Measurements from ENCODE around the gene LRIG3. TPM values are rescaled to one million over a fixed set of nuclear protein-coding genes. Genes with fewer than 3 reads are reported as not detected.

The LRIG3 gene
- total RNA-seq, 4 donors from 2014 or later, result 43.0 to 115 (median 107) TPM

- no peak for DNase-seq
- intact Hi-C loops (cut with DNase I; ENCODE audit: low total_unique reads), result no loop called here
- TF ChIP-seq POLR2A (IDR thresholded peaks at IDR 0.05) (no peak), EP300 (IDR thresholded peaks at IDR 0.05; ENCODE audit: low read depth) (no peak)
- Histone ChIP-seq H3K4me1 (no peaks in the 10 kb centered on the region), H3K27ac (no peak overlapping the region), H3K36me3 (peaks cover 0 to 32% (median 17%) of the 10 kb centered on the region in 4 donors), H3K27me3 (no peaks in the 10 kb centered on the region), H3K4me3 (no peak overlapping the region), H3K9me3 (no peaks in the 10 kb centered on the region)
- in situ Hi-C loops (cut with MboI; ENCODE audit: low pct_ligation_motif_present in 1 of 4, low pct_unique_long_range_greater_than_20kb in 1 of 4, low sequenced_read_pairs in 3 of 4), result no loop called here
- 65 to 73% methylated on average over 5 of the region's 5 CpGs for WGBS, 2 donors (ENCODE audit: low coverage in 1 of 2)
Observed at GRCh38 chr12:58871556-58871955, 48.7 kb downstream of the LRIG3 start.

GRCh38 chr12:58870595-58870994, 49.7 kb downstream of the LRIG3 start:
- no peaks in the 10 kb centered on the region for H3K27me3 ChIP-seq
- no peaks in the 10 kb centered on the region for H3K4me1 ChIP-seq
- no peak for TF ChIP-seq CTCF (IDR thresholded peaks at IDR 0.05)
- TF ChIP-seq EP300 (IDR thresholded peaks at IDR 0.05; ENCODE audit: low read depth), result no peak
- H3K27ac ChIP-seq, result no peak overlapping the region
- H3K36me3 ChIP-seq, result peaks cover 0 to 32% (median 15%) of the 10 kb centered on the region in 4 donors
- DNase-seq, result no peak
- 50 to 80% methylated on average over 2 to 4 of the region's 4 CpGs for WGBS, 2 donors (ENCODE audit: low coverage in 1 of 2)
- in situ Hi-C loops (cut with MboI; ENCODE audit: low pct_ligation_motif_present in 1 of 4, low pct_unique_long_range_greater_than_20kb in 1 of 4, low sequenced_read_pairs in 3 of 4) (no loop called here), intact Hi-C loops (cut with DNase I; ENCODE audit: low total_unique reads) (no loop called here)
- no peak overlapping the region for H3K4me3 ChIP-seq
- H3K9me3 ChIP-seq, result no peaks in the 10 kb centered on the region

- intact Hi-C loops (cut with DNase I; ENCODE audit: low total_unique reads), result no loop called here
- H3K4me3 ChIP-seq, result no peak overlapping the region
- no peaks in the 10 kb centered on the region for H3K36me3 ChIP-seq
- peaks cover 0 to 8% (median 2%) of the 10 kb centered on the region in 4 donors for H3K4me1 ChIP-seq
- TF ChIP-seq POLR2AphosphoS5 (IDR thresholded peaks at IDR 0.05) (no peak), POLR2A (IDR thresholded peaks at IDR 0.05) (no peak), CTCF (IDR thresholded peaks at IDR 0.05) (no peak), EP300 (IDR thresholded peaks at IDR 0.05; ENCODE audit: low read depth) (no peak)
- in situ Hi-C loops (cut with MboI; ENCODE audit: low pct_ligation_motif_present in 1 of 4, low pct_unique_long_range_greater_than_20kb in 1 of 4, low sequenced_read_pairs in 3 of 4), result no loop called here
- no peaks in the 10 kb centered on the region for H3K9me3 ChIP-seq
- WGBS, 2 donors (ENCODE audit: low coverage in 1 of 2), result 76 to 85% methylated on average over 4 of the region's 4 CpGs
- no peaks in the 10 kb centered on the region for H3K27me3 ChIP-seq
- peak overlapping the region in 1 of 4 donors; percentile 6 for H3K27ac ChIP-seq
- no peak for DNase-seq
Observed at GRCh38 chr12:58860788-58861240, 59.5 kb downstream of the LRIG3 start.

- Histone ChIP-seq H3K27ac (peak overlapping the region in 1 of 4 donors; percentile 6), H3K27me3 (no peaks in the 10 kb centered on the region), H3K4me3 (no peak overlapping the region), H3K4me1 (peaks cover 0 to 8% (median 2%) of the 10 kb centered on the region in 4 donors), H3K9me3 (no peaks in the 10 kb centered on the region), H3K36me3 (no peaks in the 10 kb centered on the region)
- DNase-seq, result no peak
- intact Hi-C loops (cut with DNase I; ENCODE audit: low total_unique reads), result no loop called here
- 38 to 72% methylated on average over 3 to 8 of the region's 8 CpGs for WGBS, 2 donors (ENCODE audit: low coverage in 1 of 2)
- TF ChIP-seq EP300 (IDR thresholded peaks at IDR 0.05; ENCODE audit: low read depth) (no peak), CTCF (IDR thresholded peaks at IDR 0.05) (no peak), POLR2A (IDR thresholded peaks at IDR 0.05) (no peak), POLR2AphosphoS5 (IDR thresholded peaks at IDR 0.05) (no peak)
- in situ Hi-C loops (cut with MboI; ENCODE audit: low pct_ligation_motif_present in 1 of 4, low pct_unique_long_range_greater_than_20kb in 1 of 4, low sequenced_read_pairs in 3 of 4), result no loop called here
Observed at GRCh38 chr12:58860056-58860787, 60.1 kb downstream of the LRIG3 start.

Measured in transverse colon (tissue), 4 donors.